AG09319 (cell line): ENCODE data around the gene GRIN1.

ENCODE experiments used
- DNase-seq: peaks from one replicate; pipeline ENCODE4 v3.0.0-alpha.2; 2010; ENCODE audit warnings: low read depth; ENCODE audit errors: extremely low read depth
- CTCF ChIP-seq: IDR thresholded peaks from 2 replicates; pipeline ENCODE4 v1.5.1; 2011; ENCODE audit warnings: low read depth, mild to moderate bottlenecking, inconsistent platforms, low read length, moderate library complexity

GRIN1 gene

GRCh38 chr9:137168904-137169856 lies 30.2 kb downstream of the GRIN1 start:
- no peak for DNase-seq
- TF ChIP-seq CTCF, result no peak

DNA sequence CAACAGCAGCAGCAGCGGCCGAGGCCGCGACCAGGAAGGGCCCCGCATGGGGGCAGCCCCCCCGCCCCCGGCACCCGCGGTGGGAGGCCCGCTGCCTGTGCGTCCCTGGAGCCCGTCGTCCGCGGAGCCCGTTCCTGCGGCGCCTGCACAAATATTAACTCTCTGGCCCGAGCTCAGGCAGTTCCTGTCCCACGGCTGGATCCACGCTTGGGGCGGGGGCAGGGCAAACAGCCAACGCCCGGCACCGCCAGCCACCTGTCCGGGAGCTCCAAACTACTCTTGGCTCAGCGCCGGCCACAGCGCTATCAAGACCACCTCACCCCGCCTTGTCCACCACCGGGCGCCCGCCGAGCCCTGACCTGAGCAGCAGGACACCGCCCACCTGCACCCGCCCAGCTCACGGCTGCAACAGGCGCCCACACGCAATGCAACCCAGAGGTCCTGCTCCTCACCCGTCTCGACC lies 31.0 kb downstream of the GRIN1 start, which contains the start of gene LRRC26:
Gene LRRC26 (minus strand): TSS at position 156 of the 463 bp plus-strand sequence. CDS start 108 bp downstream, at position 48.
- DNase-seq, result no peak
- TF ChIP-seq CTCF, result no peak

- no peak for DNase-seq
- TF ChIP-seq CTCF, result no peak
Observed at GRCh38 chr9:137170486-137171148, 31.7 kb downstream of the GRIN1 start.

DNA sequence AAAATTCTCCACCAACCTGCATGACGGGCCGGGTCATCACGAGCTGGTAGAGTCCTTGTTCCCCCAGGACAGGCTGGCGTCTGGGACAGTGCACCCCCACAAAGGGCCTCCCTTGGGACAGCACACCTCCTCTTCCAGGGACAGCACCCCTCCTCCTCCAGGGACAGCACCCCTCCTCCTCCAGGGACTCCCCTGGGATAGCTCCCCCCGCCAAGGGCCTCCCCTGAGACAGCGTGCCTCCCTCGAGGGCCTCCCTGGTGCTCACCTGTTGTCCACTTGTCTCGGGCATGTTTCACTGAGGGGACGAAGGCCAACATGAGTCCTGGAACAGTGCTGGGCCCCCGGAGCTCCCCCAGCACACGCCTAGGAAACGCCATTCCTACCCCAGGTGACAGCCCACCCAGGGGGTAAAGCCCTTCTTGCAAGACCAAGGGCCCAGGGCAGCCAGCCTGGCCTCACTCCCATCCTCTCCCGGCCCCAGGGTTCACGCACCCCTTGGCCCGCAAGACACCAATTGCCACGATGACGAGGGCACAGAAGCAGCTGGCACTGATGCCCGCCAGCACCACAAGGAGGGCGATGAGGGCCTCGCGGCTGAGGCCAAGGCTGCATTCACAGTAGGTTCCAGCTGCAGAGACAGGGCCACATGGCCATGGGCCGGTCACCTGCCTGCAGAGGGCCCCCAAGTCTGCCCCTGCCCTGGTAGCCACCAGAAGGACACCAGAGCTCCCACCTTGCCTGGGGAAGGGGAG lies 32.4 kb downstream of the GRIN1 start:
- no peak for TF ChIP-seq CTCF
- no peak for DNase-seq

GRCh38 chr9:137172901-137173795 lies 34.2 kb downstream of the GRIN1 start:
- no peak for DNase-seq
- no peak for TF ChIP-seq CTCF

DNA sequence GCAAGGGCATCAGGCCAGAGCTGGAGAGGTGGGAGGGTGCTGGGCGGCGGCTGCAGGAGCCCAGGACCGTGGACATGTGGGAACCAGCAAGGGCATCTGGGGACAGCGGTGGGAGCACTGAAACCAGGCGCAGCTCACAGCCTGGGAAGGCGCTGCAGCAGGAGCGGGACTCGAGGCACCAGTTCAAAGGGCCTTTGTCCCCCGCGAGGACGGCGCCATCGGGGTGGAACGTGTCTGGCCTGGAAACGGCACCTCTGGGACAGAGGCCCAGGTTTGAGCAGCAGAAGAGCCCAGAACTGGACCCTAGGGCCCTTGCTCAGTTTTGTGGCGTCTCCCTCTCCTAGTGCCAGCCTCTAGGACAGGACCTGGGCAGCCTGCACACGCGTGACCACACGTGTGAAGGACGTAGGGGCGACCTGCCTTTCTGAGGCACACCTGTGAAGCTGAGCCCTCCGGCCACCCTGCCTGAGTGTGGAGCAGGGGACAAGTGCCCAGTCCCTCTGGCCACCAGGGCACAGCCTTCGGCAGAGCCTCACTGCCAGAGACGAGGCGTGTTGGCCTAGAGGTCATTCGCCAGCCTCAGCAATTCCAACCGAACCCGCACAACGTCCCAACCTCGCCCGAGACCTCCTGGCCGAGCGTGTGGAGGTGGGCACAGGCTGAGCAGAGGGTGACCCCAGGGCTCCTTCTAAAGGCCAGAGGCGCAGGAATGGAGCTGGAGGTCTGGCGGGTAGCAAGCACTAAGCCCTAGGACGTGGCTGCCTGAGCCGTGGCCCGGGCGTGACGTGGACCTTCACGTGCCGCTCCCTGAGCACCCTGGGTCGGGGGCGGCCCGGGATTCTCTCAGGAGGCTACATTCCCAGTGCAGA lies 35.1 kb downstream of the GRIN1 start:
- no peak for TF ChIP-seq CTCF
- DNase-seq, result no peak
